Measurements from ENCODE around the gene ADAMTS2.

Gene ADAMTS2

GRCh38 chr5:179183481-179183880, 161.8 kb downstream of the ADAMTS2 start:
- no peak for DNase-seq (ENCODE audit: low read depth in 1 of 2, low spot score in 1 of 2)

- no peak for DNase-seq (ENCODE audit: low read depth in 1 of 2, low spot score in 1 of 2)
Observed at GRCh38 chr5:179182601-179183000, 162.7 kb downstream of the ADAMTS2 start.

GRCh38 chr5:179181988-179182387, 163.3 kb downstream of the ADAMTS2 start:
- no peak for DNase-seq (ENCODE audit: low read depth in 1 of 2, low spot score in 1 of 2)

GRCh38 chr5:179180921-179181645, 164.2 kb downstream of the ADAMTS2 start:
- no peak for DNase-seq (ENCODE audit: low read depth in 1 of 2, low spot score in 1 of 2)

- DNase-seq (ENCODE audit: low read depth in 1 of 2, low spot score in 1 of 2) = no peak
Observed at GRCh38 chr5:179180061-179180610, 165.1 kb downstream of the ADAMTS2 start.

- DNase-seq (ENCODE audit: low read depth in 1 of 2, low spot score in 1 of 2) = no peak
Observed at GRCh38 chr5:179177711-179178575, 167.3 kb downstream of the ADAMTS2 start.

DNA sequence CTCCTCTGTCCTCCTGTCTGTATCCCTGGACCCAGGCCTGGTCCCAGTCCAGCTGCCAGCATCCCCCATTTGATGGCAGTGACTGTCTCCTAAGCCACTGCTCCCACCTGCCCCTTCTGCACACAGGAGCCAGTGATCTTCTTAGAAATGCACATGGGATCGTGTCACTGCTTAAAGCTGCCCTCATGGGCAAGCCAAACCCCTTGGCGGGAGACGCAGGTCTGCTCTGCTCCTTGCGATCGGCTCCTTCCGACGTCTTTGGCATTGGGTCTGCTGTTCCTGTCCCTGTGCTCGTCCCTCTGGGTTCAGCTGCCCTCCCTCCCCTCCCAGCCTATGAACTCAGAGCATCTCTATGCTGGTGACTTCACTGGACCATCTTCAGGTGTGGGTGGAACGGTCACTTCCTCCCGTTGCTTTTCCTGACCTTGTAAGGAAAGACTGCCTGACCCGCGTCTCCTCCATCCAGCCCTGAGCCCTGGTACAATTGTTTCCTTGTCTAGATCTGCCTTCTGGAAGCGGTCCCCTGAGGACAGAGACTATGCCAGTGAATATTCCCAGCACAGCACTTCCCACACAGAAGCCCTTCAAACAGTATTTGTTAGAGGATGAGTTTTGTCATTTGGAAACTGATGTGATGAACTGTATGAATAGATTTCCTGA, 168.6 kb downstream of the ADAMTS2 start:
- DNase-seq (ENCODE audit: low read depth in 1 of 2, low spot score in 1 of 2) = no peak

GRCh38 chr5:179176166-179176565, 169.1 kb downstream of the ADAMTS2 start:
- no peak for DNase-seq (ENCODE audit: low read depth in 1 of 2, low spot score in 1 of 2)

DNA sequence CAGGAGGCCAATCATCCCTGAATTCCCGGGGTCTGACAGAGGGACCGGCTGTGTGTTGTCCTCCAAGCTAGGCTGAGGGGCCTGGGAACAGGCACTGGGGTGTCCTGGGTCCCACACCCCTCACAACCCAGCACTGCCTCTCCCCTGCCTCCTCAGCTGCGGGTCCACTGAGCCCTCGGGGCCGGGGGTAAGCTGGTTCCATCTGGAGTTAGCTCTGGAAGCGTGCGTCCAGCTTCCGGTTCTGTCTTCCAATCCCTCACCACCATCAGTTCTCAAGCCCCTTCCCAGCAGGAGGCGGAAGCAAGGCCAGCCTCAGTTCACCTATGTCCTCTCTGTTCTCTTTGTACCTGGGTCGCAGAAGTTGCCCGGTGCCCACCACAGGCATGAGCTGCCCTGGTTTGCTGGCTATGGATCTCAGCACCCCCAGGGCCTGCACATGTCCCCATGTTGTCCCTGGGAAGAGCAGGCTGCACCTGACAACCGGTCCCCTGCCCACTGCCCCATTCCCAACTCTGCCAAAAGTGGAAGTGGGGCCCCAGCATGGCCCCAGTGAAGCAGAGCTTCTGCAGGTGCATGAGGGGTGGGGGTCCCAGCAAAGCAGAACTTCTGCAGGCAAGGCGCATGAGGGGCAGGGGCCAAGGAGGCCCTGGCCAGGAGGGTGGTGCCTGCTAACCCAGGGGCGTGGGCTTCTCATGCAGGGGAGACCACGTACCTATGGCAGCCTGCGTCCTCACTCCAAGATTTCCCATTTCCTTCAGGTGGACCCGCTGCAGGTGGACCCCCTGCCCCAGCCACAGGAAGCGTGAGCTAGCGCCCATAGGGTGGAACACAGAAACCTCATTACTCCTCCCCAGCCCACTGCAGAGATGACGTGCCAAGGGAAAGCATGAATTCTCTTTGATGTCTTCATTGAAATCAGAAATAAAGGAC, 173.2 kb downstream of the ADAMTS2 start:
- DNase-seq (ENCODE audit: low read depth in 1 of 2, low spot score in 1 of 2) = no peak

GRCh38 chr5:179171251-179171815, 173.9 kb downstream of the ADAMTS2 start:
- no peak for DNase-seq (ENCODE audit: low read depth in 1 of 2, low spot score in 1 of 2)

DNA sequence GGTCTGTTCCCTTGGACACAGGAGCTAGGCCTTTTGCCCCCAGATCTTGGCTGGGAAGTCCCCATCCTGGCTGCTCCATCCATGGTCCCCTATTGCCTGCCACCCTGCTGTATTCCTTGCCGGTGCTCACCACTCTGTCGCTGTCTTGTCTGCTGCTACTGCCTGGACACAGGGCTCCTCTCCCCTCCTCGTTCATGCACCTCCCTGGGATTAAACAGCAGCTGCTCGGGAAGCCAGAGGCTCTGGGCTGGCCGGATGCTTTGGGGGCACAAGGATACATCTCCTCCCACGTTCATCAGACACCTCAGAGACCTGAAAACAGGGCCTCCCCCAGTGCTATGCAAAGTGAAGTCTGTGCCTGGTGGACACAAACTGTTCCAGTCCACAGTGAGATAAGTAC, 174.7 kb downstream of the ADAMTS2 start:
- no peak for DNase-seq (ENCODE audit: low read depth in 1 of 2, low spot score in 1 of 2)

- DNase-seq (ENCODE audit: low read depth in 1 of 2, low spot score in 1 of 2) = no peak
Observed at GRCh38 chr5:179169836-179170235, 175.4 kb downstream of the ADAMTS2 start.

DNA sequence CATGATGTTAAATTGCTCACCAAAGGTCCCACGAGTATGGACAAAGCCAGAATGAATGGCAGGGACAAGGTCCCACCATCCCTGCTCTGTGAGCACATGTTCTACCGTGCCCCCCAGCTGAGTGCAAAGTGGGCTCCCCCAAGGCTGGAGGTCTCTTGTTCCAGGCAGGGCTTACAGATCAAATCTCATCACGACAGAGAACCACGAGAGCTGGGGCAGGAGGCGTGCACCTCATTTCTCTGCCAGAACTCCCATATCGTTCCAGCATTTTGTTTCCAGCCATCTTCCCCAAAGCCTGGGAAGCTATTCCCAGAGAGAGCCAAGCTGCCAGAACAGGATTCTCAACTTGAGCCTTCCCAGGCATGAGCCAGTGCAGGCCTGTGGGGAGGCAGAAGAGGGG, 176.6 kb downstream of the ADAMTS2 start:
- DNase-seq (ENCODE audit: low read depth in 1 of 2, low spot score in 1 of 2) = no peak

GRCh38 chr5:179167871-179168451, 177.3 kb downstream of the ADAMTS2 start:
- DNase-seq (ENCODE audit: low read depth in 1 of 2, low spot score in 1 of 2) = no peak

DNA sequence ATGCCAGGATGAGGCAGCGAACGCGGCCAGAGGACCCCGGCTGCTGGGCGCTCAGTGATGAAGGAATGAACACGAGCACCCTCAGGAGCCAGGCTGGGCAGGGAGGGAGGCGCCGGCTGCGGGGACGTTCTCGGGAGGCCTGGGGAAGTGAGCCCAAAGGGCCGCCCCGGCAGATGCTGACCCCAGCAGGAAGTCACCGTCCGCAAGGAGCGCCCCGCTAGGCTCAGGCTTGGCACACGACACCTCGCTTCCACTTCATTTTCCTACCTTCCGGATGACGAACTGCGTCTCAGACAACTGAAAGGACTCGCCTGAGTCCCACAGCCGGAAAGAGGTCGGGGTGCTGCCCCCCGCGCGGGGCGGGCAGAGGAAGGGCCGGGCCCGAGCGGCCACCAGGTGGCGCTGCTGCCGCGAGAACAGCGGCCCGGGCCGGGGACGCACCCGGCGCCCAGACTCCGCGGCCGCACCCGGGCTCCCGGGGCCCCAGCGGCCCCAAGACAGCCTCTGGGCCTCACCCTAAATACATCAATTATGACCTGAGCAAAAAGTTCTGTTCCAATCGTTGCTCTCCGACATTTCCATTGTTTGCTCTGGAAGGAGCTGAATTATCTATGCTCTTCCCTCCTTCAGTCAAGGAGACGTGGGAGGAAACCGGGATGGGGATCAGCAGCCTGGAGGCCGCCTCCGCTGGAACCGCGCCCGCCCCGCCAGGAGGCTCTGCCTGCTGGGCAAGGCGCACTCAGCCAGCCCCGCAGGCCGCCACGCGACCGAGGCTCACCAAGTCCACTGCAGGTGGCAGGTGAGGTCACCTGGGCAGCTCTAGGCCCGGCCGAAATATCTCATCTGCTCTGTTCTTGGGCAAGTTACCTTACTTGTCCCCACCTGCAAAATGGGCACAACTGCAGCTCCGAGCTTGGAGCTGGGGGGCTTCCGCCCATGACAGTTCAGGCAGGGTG, 178.1 kb downstream of the ADAMTS2 start:
- DNase-seq (ENCODE audit: low read depth in 1 of 2, low spot score in 1 of 2) = peak; percentile 23 to 56

GRCh38 chr5:179166171-179166885, 178.9 kb downstream of the ADAMTS2 start:
- DNase-seq (ENCODE audit: low read depth in 1 of 2, low spot score in 1 of 2) = no peak

GRCh38 chr5:179165421-179166170, 179.7 kb downstream of the ADAMTS2 start:
- DNase-seq (ENCODE audit: low read depth in 1 of 2, low spot score in 1 of 2) = no peak

All from stimulated activated CD4-positive, alpha-beta T cell treated with anti-CD3 and anti-CD28 coated beads, Interleukin-15, amount 100 ng/mL, for 1 hour (primary cell).